ENCODE measurements around the gene PTPRC.

PTPRC gene

GRCh38 chr1:198701250-198701649, 62.4 kb downstream of the PTPRC start:
- DNase-seq (ENCODE audit: low read depth, low spot score), result no peak

DNA sequence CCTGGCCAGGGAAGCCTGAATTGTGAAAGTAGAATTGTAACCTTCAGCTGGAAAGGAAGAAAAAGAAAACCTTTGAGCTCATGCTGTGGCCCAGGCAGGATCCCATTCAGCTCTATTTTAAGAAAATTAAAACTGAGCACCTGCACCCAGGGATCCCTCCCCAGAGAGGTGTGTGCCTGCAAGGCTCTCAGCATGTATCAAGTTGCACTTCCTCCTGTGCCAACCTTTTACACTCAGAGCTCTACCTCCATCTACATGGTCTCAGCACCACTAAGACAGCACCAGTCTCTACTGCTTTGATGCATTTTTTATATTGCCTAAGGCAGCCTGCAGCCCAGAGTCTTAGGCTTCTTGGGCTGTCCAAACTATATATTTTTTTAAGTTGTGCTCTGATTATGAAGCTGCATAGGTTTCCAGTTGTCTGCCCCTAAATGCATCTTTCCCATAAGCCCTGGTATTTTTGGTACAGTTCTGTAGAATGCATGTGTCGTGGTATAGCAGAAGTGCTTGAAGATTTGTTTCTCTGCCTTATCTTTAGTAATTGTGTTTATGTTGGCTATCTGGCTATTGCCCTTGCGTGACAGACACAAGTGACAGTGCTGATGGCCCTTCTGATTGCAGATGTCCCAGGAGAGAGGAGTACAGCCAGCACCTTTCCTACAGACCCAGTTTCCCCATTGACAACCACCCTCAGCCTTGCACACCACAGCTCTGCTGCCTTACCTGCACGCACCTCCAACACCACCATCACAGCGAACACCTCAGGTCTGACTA, 63.1 kb downstream of the PTPRC start:
- DNase-seq (ENCODE audit: low read depth, low spot score), result no peak

GRCh38 chr1:198708761-198709525, 70.1 kb downstream of the PTPRC start:
- no peak for DNase-seq (ENCODE audit: low read depth, low spot score)

- no peak for DNase-seq (ENCODE audit: low read depth, low spot score)
Observed at GRCh38 chr1:198711837-198712236, 73.0 kb downstream of the PTPRC start.

DNA sequence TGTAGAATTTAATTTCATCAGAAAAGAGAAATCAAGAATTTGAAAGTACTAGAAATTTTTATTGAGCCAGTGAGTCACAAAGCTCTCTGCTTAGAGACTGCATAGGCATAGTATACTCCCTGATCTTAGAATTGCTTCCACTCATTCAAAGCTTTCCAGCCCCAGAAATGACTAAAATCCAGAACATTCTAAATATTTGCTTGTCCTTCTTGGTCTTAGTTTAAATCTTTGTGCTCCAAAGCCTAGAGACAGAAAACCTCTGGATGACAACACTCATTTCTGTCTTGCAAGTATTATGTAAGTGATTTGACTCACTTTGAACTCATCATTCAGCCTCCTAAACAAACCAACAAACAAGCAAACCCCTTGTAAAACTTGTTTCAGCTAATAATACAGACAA, 74.2 kb downstream of the PTPRC start:
- no peak for DNase-seq (ENCODE audit: low read depth, low spot score)

DNA sequence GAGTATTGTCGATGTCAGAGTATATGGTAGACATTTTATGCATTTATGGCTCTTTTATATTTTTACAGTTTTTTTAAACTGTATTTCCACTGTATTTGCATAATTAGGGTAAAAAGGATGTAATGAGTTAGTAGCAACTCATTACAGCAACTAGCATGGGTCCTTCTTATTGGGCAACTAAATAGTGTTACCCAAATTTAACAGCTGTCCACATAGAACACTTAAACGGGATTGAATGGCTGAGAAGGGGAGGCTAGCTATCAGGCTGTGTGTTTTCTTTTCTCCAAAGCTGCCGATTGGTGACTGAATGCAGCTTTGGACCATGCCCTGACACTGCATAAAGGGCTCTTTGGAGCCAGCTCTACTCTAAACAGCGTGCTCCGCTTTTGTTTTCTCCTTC, 75.4 kb downstream of the PTPRC start:
- no peak for DNase-seq (ENCODE audit: low read depth, low spot score)

- DNase-seq (ENCODE audit: low read depth, low spot score), result no peak
Observed at GRCh38 chr1:198716051-198716450, 77.2 kb downstream of the PTPRC start.

DNA sequence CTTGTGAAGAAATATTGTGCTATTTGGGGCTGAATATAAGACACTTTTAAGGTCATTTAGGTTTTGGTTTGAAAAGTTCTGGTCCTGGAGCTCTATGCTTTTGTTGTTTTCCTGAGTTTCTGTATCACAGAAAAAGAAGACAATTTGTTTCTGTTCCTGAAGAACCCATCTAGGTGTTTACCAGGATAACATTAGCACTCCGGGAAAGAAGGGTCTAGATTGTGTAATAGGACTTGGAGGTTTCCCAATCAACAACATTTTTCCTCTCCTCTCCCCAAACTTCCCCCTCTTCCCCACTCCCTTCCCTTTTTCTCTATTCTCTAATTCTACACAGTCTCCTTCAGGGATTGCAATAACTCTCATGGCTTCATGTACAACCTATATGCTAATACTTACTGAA, 78.7 kb downstream of the PTPRC start:
- no peak for DNase-seq (ENCODE audit: low read depth, low spot score)

DNA sequence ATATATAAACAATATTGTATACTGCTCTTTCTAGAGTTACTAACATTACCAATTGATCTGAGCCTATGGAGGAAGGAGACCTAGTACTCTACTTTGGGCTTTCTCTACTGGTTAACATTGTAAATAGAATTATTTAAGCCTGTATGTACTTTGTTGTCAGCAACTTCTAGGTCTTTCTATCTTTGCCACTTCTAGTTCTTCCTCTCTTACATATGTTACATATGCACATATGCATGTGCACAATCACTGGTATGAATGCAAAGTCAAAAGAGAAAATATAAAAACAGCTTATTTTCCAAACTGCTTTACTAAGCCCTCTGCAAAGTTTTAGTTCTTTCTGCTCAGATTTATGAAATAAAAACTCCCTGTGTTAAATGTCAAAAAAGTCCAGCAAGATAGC, 84.3 kb downstream of the PTPRC start:
- DNase-seq (ENCODE audit: low read depth, low spot score), result no peak

DNA sequence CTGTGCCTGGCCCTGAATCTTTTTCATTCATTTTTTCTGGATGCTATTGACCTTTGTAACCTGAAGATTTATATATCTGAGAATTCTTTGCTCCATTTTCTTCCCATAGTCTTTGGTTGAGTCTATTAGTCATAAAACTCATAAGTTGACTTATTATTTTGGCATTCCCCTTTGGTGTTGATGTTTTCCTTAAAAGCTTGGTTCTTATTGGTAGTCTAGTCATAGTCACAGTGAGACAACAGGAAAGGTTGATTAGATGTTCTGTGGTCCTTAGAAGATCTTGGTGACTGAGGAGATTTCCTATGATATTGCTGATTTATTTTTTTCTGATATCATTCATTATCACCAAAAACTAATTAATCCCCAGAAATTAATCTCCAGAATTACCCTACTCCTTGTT, 86.2 kb downstream of the PTPRC start:
- DNase-seq (ENCODE audit: low read depth, low spot score), result no peak

GRCh38 chr1:198726455-198726854, 87.6 kb downstream of the PTPRC start:
- DNase-seq (ENCODE audit: low read depth, low spot score), result no peak

DNA sequence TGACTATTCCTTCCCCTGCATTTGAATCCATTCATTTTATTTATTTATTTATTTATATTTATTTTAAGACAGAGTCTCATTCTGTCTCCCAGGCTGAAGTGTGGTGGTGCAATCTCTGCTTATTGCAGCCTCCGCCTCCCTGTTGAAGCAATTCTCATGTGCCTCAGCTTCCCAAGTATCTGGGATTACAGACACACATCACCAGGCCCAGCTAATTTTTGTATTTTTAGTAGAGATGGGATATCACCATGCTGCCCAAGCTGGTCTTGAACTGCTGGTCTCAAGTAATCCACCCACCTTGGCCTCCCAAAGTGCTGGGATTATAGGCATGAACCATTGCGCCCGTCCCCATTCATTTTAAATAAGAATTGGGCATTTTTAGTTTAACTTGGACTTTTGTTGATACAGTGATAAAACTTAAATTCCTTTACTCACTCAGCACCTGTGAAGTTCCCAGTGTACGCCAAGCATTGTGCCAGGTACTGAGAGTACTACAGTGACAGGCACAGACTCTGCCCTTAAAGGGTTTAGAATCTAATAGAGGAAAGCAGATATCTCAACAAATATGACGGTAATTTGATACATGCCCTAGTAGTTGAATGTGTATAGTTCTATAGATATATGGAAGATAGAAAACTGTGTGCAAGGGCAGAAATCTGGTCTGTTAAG, 90.5 kb downstream of the PTPRC start:
- DNase-seq (ENCODE audit: low read depth, low spot score), result no peak

DNA sequence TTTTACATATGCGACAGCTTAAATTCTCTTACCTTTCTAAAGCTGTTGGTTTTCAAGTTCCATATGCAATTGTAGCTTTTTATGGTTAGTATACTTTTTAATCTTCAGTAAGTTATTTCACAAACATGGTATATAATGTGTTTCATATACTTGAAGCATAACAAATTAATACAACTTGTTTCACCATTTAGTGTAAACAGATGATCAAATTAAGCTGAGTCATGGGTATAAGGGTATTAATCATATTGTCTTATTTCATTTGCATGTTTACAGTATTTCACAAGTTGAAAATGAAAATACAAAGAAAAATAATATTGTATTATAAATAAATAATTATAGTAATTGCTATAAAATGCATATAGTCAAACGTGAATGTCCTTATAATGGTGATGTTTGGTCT, 92.1 kb downstream of the PTPRC start:
- no peak for DNase-seq (ENCODE audit: low read depth, low spot score)

- no peak for DNase-seq (ENCODE audit: low read depth, low spot score)
Observed at GRCh38 chr1:198734323-198735008, 95.6 kb downstream of the PTPRC start.

- DNase-seq (ENCODE audit: low read depth, low spot score), result peak; percentile 17
Observed at GRCh38 chr1:198741744-198742143, 102.9 kb downstream of the PTPRC start.

DNA sequence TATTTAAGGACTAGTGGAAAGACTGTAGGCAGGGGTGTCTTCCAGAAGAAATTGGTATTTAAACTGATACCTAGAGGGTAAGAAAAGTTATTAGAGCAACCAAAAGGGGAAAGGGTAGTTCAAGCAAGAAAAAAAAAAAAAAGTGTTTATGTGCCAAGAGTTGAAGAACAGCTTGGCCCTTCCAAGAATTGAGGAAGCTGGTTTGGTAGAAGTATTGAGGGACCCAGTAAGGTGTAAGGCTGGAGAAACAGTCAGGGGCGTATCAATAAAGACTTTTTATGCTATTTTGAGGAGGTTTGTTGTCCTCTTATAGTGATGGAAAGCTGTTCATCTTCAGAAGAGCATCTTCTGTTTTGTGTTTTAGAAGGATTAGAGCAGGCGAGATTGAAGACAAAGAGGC, 108.3 kb downstream of the PTPRC start:
- DNase-seq (ENCODE audit: low read depth, low spot score), result no peak

- DNase-seq (ENCODE audit: low read depth, low spot score), result no peak
Observed at GRCh38 chr1:198749279-198749678, 110.4 kb downstream of the PTPRC start.

- no peak for DNase-seq (ENCODE audit: low read depth, low spot score)
Observed at GRCh38 chr1:198750081-198750480, 111.2 kb downstream of the PTPRC start.

GRCh38 chr1:198751741-198752140, 112.9 kb downstream of the PTPRC start:
- DNase-seq (ENCODE audit: low read depth, low spot score), result no peak

DNA sequence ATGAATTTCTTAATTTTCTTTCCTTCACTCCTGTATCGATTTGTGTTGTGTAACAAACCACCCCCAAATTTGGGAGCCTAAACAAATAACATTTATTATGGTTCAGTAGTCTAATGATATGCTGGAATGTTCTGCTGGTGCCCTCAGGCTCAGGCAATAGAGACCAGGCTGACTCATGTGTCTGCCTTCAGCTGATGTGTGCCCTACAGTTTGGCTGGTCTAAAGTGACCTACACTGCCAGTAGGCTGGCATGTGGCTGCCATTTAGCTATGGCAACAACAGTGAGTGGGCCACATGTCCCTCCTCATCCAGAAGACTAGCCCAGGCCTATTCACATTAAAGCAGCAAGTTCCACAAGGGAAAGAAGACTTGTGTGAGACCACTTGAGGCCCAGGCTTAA, 115.8 kb downstream of the PTPRC start:
- no peak for DNase-seq (ENCODE audit: low read depth, low spot score)

GRCh38 chr1:198755715-198756114, 116.9 kb downstream of the PTPRC start:
- DNase-seq (ENCODE audit: low read depth, low spot score), result no peak

GRCh38 chr1:198756470-198756869, 117.6 kb downstream of the PTPRC start:
- no peak for DNase-seq (ENCODE audit: low read depth, low spot score)
